ENCODE results near the gene SNX33.
"Not testable (repeated sequence)": the region's sequence is repeated elsewhere in the genome, so short reads cannot be mapped to it uniquely, and the experiment has no call there.

SNX33 gene

GRCh38 chr15:75701071-75702003, 53.6 kb downstream of the SNX33 start:
- not testable (repeated sequence) for DNase-seq

DNA sequence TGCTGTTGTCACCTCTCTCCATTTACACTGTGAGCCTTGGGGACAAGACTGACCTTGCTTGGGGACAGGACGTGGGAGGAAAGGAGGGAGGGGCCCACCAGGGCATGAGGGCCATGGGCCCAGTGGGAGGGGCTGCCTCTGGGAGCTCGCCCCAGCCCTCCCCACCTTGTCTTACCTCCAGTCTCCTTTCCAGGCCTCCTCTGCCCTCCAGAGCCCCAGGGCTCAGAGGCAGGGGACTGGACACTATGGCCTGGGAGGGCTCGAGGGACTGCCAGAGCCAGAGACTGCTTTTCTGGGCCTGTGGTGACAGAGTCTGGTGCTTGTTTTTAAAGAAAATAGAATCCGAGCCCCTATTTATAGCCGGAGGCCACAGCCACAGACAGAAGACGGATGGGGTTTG, 54.7 kb downstream of the SNX33 start:
- no peak for DNase-seq

DNA sequence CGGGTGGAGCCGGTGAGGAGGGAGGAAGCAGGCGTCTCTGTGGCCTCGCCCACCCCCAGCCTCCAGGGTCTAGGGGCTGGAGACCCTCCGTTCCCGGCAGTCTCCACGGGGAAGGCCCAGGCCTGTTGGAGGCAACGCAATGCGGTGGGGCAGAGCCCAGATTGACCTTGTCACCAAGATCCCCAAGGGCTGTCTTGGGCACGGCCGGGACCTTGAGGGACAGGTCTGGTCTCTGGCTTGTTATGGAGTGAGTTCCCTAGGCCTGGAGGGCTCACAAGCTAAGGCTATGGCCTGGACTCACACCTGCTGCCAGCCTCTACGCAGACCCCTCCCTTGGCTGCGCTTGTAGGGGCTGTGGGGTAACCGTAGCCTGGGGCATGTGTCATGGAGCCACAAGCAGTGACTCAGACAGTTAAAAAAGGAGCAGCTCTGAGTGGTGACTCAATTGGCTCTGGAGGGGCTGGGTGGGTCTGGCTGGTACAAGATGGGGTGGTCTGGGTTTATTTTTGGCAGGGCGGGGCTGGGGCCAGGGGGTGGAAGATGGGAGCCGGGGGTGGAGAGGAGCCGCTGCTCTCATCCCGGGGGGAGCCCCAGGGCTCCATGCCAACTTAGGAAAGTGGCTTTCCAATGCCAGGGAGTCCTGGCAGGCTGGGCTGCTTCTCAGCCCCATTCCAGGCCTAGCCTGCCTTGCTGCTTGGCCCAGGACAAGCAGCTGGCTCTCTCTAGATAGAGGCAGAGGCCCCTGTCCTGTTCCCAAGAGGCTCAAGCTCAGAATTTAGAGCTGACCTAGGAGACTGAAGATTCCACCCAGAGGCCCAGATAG, 55.9 kb downstream of the SNX33 start:
- DNase-seq: not testable (repeated sequence)

- DNase-seq: no peak
Observed at GRCh38 chr15:75704263-75704615, 56.5 kb downstream of the SNX33 start.

DNA sequence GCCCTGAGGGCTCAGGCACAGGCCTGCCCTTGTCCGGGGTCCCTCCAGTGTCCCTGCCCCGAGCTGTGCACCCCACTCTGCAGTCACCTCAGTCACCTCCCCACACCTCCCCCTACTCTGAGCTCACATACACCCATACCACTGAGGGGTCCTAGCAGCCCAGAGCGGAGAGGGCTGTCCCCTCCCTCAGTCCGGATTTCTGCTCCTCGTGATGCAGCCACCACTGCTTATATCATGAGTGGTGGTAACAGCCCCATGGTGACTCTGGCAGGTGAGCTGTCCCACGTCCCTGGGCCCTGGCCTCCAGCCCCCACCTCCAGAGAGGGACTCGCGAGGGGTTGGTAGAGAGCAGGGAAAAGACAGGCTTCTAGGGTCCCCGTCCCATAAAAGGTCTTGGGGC, 56.9 kb downstream of the SNX33 start:
- no peak for DNase-seq

DNA sequence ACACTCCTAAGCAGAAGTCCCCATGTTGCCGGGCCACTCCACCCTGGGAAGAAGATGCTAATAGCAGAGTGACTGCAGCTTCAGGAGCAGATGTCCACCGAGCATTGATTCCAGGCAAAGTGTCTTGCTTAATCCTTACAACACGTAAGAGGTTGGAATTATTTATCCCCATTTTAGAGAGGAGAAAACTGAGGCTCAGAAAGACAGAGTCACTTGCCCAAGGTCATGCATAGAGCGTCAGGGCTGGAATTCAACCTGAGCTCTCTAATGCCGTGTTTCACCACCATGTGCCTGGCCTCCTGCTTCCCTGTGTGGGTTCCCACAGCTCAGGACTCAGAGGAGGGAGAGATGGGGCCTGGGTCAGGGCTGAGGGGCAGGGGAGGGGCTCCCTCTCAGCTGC, 57.7 kb downstream of the SNX33 start:
- DNase-seq: not testable (repeated sequence)

DNA sequence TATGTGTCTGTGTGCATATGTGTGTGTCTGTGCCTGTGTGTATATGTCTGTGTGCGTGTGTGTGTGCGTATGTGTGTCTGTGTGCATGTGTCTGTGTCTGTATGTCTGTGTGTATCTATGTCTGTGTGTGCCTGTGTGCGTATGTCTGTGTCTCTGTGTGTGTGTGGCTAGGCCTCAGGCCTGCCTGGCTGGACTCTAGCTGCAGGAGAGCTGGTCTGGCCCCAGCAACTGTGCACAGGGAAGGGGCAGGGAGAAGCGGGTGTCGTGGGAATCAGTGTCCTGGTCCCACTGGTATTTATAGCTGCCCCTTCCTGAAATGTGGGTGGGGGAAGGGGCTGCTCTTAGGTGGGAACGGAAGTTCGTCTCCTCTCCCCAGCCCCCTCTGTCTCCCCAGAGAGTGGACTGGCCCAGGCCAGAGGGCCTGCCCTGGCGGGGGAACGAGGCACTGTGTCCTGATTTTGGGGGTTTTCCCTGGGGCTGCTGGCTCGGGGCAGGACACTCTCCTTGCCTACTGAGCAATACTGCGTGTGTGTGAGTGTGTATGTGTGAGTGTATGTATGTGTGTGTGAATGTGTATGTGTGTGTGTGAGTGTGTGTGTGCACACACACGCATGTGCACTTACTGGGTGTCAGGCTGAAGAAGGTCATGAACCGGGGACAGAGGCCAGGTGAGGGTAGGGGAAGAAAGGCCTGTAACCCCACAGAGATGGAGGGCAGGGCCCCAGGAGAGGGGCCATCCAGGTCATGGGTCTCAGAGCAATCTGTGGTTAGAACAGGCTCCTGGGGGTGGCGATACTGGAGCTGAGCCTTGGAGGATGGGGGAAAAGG, 58.4 kb downstream of the SNX33 start:
- DNase-seq: no peak

DNA sequence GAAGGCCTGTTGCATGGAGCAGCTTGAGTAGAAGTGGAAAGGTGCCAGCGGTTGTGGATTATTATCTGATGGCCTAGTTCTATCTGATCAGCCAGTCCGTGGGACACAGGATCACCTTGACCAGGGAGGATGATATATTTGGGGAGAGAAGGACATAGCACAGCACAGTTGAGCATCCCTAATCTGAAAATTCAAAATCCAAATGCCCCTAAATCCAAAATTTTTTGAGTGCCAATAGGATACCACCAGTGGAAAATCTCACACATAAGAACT, 58.9 kb downstream of the SNX33 start:
- no peak for DNase-seq

GRCh38 chr15:75709458-75709857, 61.7 kb downstream of the SNX33 start:
- not testable (repeated sequence) for DNase-seq

DNA sequence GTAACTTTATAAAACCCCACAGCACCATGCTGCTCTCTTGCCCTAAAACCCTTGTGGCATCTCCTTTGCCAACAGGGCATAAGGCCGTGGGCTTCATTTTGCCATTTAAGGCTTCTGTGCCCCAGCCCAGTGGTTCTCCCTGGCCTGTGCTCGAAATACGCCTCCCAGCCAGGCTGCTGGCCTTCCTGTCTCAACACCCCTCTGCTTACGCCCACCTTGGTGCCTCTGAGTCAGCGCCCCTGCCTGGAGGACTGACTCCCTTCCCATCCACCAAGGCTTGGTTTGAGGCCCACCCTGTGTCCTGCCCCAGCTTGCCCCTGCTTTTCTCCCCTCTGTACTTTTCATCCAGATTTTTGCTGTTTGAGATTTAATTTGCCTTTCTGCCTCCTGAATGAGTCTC, 63.2 kb downstream of the SNX33 start:
- DNase-seq: not testable (repeated sequence)

GRCh38 chr15:75711495-75711894, 63.8 kb downstream of the SNX33 start:
- not testable (repeated sequence) for DNase-seq

Measured in activated CD4-positive, alpha-beta T cell treated with anti-CD3 and anti-CD28 coated beads, Interleukin-2, amount 50 U/mL, for 1 hour (primary cell).